Stimulated activated CD8-positive, alpha-beta memory T cell treated with anti-CD3 and anti-CD28 coated beads, Interleukin-4, amount 100 ng/mL, for 48 hours (primary cell): Measurements from ENCODE around the gene LGMN.

ENCODE experiments used
- DNase-seq: peaks from one replicate; pipeline ENCODE4 v3.0.0-alpha.2; 2020

LGMN gene

DNA sequence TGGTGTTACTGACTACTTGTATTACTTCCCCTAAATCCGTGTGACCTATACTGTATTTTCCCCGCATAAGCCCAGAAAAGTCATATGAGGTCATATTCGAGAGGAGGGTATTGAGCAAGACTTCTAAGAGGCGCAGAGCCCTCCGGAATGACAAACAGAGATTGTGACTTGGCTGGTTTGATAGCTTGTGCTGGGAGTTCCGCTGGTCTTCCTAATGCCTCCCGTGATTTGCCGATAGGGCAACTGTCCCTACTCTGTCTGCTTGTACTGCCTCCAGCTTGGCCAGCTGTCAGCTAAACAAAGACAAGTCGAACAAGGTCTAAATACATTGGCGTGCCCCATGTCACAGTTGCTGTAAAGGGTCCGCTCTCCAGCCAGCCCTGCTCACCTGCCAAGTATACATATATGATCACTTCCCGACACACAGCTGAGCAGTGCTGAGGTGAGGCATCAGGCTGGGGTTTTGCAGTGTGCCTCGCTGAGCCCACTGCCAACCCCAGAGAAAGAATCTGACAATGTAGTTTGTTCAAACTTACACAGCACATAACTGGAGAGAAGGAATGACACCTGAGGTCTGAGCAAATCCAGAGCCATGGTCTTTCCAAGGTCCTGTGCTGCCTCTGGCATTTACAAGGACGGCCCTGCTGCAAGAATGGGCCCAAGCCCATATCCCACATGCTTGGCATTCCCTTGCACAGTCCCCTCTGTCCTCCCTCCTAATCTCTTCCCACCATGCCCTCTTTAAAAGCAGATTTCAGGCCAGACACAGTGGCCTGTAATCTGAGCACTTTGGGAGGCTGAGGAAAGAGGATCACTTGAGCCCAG lies 23.7 kb downstream of the LGMN start:
- no peak for DNase-seq

DNA sequence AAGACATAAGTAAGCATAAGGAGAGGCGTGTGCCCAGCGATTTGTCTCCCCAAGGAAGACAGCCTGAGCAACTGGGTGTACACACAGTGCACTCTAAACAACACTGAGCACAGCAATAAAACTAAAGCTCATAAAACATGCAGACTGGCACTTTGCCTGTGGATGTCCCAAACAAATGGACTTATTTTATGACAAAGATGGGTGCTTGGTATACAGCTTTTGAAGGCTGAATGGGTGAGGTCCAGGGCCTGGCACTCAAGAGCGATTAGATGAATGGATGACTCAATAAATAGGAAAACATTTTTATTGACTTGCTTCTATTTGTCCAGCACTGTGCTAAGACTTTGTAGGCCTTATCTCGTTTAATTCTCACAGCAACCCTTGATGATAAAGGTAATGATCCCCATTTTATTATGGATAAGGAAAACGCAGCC lies 28.5 kb downstream of the LGMN start:
- DNase-seq: no peak

DNA sequence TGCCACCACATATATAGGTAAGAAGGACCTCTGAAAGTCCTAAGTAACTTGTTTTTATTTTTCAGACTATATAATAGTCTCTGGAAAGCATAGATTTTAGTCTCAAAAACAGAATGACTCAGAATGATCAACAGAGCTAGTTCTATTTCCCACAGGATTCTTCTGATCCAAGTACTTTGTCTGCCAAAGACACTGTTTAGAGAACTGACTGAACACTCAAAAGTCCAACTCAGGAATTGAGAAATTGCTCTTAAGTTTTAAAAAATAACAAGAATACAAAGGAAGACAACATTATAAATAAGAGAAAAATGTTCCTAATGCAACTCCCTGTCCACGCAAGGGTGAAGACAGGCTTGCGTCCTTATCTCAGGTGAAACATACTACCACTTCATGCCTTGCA lies 29.0 kb downstream of the LGMN start:
- DNase-seq: no peak

DNA sequence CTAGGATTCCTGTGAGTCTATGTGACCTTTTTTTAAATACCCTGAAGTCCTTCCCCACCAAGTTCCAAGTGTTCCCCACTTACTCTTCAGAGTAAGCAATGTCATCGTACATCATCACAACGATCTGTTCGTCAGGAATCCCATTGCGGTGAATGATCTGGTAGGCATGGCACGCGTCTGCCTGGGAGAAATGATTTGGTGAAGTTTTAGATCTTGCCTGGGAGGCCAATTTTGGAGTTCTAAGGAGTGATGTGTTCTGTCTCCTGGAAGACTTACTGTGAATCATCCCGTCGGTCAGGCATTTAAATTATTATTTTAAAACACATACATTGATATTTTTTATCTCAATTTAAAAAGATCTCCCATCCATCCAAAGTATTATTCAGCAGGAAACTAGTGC lies 29.8 kb downstream of the LGMN start:
- no peak for DNase-seq

DNA sequence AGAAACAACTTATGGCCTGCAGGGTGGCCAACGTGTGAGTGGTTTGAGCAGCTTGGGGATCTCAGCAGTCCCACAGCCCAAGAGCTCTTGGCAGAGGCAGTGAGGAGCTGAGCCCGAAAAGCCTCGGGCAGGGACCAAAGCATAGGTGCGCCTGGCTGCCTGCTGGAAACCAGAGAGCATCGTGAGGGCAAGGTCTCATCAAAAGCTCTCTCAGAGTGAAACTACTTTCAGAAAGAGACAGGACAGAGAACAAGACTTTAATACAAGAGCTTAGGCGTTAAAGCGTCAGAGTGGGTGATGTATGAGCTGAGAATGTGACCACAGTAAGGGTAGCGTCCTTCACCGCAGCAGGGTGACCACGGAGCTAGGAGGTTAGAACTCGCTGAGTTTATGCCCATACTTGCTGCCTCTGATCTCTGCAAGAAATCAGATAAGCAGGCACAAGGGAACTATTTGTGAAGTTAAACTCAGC lies 30.8 kb downstream of the LGMN start:
- DNase-seq: no peak

DNA sequence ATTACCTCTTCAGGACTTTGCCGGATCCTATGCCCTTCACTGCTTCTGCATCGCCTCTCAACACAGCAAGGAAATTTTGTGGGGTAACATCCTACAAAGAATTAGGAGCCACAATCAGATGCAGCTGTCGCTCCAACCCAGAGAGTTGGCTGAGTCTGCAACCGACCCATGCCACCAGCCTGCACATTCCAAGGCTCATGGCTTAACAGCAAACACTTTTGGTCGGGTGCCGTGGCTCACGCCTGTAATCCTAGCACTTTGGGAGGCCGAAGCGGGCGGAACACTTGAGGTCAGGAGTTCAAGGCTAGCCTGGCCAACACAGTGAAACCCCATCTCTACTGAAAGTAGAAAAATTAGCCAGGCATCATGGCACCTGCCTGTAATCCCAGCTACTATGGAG lies 32.3 kb downstream of the LGMN start:
- DNase-seq: no peak

DNA sequence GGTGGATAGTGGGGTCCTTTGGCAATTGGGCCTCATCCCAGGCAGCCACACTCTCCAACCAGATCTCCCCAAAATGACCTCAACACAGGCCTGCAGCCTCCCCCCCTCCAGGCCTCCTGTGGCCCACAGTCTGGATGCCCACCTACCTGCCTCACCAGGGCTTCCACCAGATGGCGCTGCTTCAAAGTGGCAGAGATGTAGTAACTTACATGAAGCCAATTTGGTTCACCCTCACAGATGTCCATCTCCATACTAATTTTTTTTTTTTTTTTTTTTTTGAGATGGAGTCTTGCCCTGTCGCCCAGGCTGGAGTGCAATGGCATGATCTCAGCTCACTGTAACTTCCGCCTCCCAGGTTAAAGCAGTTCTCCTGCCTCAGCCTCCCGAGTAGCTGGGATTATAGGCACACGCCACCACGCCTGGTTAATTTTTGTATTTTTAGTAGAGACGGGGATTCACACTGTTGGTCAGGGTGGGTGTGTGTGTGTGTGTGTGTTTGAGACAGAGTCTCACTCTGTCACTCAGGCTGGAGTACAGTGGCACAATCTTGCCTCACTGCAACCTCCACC lies 33.6 kb downstream of the LGMN start:
- DNase-seq: peak; percentile 96

DNA sequence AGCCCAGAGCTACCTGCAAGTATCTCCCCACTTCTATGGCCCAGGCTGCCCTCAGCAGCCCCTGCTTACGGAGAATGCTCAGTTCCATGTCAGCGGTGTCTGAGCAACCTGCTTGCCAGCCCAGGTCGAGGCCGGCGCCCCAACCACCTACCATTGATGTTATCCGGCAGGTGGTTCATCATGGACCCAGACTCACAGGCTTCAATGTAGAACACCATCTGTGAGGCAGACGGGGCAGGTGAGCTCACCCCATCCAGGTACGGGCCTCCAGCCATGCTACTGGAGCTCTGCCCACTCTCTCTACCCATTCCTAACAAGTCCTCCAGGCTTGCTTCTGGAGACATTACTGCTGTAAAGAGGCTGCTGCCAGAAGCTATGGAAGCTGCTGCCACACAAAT lies 35.8 kb downstream of the LGMN start:
- DNase-seq: no peak

DNA sequence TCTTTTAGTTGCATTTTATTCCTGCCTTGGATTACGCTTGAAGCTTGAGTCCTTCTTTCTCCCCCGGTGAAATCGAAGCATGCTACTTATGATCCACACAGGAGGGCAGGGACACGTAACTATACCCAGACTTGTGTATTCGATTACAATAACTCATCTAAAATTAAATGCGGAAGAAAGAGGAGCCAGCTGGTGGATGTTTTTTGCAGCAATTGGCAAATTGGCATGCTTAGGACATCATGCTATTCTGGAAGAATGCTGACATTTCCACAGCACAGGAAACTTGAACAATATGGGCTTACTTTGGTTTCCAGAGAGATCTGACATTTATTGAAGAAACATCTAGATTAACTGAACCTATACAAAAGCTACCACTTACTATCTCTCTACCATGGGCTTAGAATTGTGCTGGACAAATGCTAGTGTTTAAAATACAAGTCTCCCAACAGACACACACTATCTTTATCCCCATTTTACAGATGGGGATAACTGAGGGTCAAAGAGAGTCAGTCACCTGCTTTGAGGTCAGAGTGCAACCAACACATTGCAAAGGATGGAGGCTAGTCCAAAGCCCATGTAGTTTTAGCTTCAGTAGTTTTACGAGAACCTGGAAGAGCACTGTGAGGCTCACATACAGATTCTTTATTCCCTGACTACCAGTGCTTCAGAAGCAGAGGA lies 36.3 kb downstream of the LGMN start:
- DNase-seq: no peak

DNA sequence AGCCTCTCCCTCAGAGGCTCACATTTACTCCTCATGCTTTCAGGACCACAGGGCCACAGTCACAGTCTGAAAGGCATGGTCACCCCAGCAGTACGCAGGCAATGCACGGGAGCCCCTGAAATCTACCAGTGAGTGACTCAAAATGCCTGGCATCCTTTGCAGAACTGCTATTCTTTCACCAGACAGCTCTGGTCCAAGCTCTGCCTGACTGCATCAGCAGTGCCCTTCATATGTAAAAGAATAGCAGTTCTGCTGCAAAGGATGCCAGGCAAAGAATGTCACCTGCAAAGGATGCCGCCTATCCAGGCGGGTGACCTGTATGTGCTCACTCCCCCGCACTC lies 38.5 kb downstream of the LGMN start:
- no peak for DNase-seq

DNA sequence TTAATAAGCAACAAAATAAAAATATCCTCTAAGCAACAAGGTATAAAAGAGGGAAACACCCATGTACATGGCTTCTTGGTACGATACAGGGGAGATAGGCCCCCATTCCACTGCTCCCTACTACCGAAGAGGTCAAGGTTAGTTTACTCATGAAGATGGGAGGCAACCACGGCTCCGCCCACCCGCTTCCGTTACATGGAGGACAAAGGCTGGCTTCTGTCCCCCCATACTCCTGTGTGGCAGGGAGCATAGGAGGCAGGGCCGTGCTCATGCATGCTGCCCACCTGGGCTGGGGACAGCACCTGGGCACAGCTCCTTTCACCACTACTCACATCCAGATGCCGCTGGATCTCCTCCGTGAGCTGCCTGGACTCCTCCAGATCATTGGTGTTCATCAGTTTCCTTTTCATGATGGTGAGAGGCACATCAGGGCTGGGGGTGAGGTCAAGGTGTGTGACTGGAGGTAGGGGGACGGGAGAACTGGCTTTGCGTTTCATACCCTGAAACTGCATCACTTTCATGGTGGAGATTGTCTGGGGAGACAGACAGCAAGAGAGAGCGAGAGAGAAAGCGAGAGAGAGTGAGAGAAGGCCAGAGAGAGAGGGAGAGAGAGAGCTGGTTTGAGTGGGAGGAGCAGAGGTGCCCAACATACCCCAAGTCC lies 39.0 kb downstream of the LGMN start:
- DNase-seq: no peak

DNA sequence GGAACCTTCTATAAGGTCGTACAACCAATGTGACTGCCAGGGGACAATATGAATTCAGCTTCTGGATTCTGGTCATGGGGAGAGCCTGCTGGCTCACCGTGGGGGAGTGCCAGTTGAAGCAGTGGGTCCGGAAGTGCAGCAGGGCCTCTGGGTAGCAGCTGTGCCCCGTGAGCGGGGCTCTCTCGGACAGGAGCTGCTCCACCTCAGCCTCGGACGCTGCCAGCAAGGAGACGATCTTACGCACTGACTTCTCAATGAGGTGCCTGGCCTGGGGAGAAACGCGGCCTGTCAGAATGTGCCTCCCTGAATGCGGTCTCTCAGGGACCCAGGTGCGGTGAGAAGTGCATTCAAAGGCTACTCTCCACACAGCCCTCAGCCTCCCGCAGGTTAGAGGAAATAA lies 42.0 kb downstream of the LGMN start:
- DNase-seq: no peak

DNA sequence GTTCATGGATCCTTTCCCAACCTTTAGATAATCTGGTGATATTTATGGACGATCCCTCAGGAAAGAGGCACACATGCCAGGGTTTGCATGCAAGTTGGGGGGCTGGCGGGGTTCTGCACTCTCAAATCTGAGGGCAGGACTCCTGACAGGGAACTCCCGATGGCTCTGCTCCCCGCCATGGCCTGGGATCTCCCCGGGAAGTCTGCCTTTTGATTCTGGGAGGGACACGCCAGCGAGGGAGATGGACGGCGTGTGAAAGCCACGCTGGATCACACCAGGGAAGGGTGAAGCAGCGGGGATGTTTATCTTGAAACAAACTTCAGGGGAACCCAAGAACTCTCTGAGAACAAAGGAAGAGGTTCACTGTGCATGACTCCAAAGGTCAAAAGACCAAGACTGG lies 43.6 kb downstream of the LGMN start:
- no peak for DNase-seq

DNA sequence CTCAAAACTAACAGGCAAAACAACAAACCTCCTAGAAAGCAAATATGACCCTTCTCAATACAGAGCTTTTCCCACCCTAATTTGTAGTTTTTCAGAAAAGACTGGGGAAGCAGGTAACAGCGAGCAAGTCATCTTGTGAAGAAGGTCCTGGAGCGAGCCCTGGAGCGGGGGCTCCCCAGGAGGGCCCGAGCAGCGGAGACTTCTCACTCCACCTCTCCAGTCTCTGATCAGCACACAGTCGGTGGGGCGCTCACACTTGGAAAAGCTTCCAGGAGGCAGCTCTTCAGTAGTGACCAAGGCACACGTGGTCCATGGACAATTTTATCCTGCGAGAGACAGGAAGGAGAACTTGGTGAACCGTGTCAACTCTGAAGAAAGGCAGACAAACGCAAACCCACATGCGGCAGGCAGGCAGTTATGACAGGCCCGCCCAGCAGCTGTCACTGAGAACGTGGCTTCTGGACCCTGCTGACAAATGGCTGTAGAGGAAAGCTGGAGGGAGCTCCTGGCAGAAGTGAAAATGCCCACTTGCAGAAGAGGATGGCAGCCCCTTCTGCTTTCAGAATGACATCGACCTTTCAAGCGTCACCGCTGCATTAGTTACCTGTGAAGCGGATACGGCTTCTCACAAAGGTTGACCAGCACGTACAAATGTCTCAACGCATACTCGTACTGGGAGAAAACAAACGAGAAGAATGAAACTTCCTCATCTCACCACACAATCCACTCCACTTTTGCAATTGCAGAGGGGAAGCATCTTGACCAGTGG lies 44.2 kb downstream of the LGMN start:
- DNase-seq: no peak

DNA sequence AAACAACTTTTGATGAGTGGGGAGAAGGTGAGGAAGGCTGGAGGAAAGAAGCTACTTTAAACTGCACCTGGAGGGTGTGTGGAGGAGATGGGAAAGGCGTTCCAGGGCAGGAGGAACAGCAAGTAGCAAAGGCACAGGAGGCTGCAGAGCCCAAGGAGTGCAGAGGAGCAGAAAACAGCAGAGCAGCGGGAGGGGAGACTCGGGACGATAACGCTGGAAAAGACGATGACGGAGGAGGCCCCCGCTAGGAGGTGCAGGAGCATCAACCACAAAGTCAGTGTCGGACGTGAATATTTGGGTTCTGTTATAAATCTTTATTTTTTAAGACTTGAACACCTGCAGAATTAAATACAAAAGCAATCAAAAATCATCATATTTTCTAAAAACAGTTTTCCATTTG lies 44.9 kb downstream of the LGMN start:
- DNase-seq: no peak

DNA sequence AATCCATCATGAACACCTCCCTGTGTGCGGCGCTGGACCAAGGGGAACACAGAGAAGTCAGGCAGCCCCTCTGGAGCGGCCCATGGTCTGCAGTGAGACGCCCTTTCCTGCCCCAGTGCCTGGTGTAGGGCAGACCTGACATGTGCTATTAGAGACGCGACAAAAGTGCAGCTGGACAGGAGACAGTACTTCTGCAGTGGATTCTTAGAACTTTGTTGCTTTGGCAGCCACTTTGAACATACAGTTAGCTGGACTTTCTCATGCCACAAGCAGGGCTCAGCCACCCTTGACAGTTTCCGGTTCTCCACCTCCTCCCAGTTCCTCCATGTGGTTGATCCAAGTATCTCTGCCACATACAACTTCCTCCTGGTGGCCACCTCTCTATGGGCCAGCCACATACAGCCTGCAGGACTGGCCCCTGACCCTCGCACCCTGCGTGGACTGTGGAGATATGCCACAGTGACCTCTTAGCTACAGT lies 45.9 kb downstream of the LGMN start:
- DNase-seq: no peak

DNA sequence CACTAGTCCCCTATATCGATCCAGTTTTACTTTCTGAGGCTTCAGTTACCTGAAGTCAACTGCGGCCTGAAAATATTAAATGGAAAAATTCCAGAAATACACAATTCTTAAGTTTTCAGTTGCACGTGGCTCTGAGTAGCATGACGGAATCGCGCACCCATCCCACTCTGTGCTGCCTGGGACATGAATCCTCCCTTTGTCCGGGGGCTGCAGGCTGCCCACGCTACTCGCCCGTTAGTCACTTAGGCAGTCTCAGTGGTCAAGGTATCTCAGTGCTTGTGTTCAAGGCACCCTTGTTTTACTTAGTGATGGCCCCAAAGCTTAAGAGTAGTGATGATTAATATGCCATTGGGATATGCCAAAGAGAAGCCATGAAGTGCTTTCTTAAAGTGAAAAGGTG lies 46.6 kb downstream of the LGMN start:
- no peak for DNase-seq

DNA sequence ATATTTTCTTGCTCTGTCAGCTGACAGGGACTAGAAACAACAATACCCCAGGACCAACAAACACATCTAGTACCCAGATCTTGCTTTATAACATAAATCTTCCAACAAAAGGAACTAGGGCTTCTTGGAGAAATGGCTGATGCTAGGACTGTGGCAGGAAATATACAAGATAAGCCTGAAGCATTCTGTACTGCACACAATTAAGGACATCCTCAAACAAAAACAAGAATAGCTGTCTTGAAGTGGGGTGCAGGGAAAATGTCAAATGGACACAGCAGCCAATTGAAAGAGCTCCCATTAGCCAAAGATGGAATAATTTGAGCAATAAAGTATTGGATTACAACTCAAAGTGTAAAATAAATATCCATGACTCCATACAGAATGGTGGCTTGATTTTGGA lies 50.0 kb downstream of the LGMN start:
- DNase-seq: no peak

DNA sequence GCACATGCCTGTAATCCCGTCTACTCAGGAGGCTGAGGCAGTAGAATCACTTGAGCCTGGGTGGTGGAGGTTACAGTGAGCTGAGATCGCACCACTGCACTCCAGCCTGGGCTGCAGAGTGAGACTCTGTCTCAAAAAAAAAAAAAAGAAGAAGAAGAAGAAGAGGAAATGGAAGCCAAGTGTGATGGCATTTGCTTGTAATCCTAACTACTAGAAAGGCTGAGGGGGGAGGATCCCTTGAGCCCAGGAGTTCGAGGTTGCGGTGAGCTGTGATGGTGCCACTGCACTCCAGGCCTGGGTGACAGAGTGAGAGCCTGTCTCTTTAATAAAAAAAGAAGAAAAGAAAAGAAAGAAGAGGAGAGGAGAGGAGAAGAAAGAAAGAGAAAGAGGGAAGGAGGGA lies 52.1 kb downstream of the LGMN start:
- DNase-seq: no peak

DNA sequence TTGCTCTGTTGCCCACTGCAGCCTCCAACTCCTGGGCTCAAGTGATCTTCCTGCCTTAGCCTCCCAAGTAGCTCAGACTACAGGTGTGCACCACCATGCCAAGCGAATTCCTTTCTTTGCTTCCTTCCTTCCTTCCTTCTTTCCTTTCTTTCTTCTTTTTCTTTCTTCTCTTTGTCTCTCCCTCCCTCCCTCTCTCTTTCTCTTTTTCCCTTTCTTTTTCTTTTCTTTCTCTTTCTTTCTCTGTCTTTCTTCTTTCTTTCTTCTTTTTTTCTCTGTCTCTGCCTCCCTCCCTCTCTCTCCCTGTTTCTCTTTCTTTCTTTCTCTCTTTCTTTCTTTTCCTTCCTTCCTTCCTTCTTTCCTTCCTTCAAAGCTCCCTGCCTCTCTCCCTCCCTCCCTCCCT lies 52.9 kb downstream of the LGMN start:
- DNase-seq: no peak

DNA sequence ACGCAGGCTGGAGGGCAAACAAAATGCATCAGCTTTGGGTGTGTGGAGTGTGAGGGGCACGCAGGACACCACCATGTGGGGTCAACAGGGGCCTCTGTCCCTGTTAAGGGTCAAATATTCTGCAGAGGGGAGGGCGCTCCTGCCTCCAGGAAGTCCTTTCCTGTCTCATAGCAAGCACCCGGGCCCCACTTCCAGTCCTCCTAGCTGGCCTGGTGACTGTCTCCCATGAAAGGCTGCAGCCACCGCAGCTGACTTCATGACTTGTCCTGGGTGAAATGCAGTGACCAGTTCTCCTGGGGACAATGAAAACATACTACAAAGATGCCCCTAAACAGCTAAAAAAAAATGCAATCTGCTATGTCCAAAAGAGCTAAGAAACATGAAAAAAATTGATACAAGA lies 53.6 kb downstream of the LGMN start:
- DNase-seq: no peak

DNA sequence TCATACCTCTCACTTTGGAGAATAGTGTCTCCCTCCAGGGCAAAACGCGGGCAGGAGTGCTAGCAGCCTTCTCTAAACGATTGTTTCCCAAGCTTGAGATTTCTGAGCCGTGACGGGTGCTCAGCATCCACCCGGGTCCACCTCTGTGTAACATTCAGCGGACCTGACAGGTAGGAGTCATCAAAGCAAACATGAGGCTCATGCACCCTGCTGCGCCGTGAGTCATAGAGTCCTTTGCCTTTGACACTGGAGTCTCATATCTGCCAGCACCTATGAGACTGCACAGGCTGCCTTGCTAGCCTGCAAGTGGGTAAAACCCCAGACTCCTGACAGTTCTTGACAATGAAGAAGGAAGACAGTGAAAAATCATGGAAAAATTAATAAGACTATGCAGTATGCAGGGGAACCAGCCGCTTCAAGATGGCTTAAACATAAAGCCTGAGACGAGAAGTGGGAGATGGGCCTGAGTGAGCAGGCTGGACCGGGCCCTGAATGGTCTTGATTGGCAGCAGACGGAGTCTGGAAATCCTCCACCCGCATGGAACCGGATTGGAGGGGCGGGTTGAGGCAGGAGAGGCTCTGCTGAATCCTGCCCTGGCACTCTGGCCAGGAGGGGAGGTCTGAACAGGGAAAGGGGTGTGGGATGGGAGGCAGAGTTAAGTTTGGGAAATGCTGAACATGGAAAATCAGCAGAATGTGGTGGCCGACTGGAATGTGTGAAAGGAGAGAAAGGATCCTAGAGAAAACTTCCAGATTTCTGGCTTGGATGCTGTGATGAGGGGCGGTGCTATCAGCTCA lies 54.2 kb downstream of the LGMN start:
- DNase-seq: no peak
